Epithelial cell of esophagus (primary cell): Measurements from ENCODE around the gene GPR6.

ENCODE experiments used
- DNase-seq: peaks from one replicate; pipeline ENCODE4 v3.0.0; 2010; ENCODE audit warnings: low read depth
- H3K4me3 ChIP-seq: 2 replicates; pipeline ENCODE4 v1.5.1; 2011; ENCODE audit warnings: mild to moderate bottlenecking, low read length, control low read depth
- TF ChIP-seq, protein P1 (sequence below): IDR thresholded peaks from 2 replicates; pipeline ENCODE4 v1.5.1; 2011; ENCODE audit warnings: low read depth, mild to moderate bottlenecking, low read length, control low read depth, inconsistent platforms; ENCODE audit not compliant: insufficient read depth; ENCODE audit errors: missing control alignments

Gene GPR6

GRCh38 chr6:109949281-109950065 lies 28.6 kb upstream of the GPR6 start:
- TF ChIP-seq, protein P1, sequence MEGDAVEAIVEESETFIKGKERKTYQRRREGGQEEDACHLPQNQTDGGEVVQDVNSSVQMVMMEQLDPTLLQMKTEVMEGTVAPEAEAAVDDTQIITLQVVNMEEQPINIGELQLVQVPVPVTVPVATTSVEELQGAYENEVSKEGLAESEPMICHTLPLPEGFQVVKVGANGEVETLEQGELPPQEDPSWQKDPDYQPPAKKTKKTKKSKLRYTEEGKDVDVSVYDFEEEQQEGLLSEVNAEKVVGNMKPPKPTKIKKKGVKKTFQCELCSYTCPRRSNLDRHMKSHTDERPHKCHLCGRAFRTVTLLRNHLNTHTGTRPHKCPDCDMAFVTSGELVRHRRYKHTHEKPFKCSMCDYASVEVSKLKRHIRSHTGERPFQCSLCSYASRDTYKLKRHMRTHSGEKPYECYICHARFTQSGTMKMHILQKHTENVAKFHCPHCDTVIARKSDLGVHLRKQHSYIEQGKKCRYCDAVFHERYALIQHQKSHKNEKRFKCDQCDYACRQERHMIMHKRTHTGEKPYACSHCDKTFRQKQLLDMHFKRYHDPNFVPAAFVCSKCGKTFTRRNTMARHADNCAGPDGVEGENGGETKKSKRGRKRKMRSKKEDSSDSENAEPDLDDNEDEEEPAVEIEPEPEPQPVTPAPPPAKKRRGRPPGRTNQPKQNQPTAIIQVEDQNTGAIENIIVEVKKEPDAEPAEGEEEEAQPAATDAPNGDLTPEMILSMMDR = no peak
- H3K4me3 ChIP-seq = no peak overlapping the region
- no peak for DNase-seq

GRCh38 chr6:109955491-109955890 lies 22.6 kb upstream of the GPR6 start:
- H3K4me3 ChIP-seq = no peak overlapping the region
- DNase-seq = no peak
- TF ChIP-seq, protein P1 = no peak

DNA sequence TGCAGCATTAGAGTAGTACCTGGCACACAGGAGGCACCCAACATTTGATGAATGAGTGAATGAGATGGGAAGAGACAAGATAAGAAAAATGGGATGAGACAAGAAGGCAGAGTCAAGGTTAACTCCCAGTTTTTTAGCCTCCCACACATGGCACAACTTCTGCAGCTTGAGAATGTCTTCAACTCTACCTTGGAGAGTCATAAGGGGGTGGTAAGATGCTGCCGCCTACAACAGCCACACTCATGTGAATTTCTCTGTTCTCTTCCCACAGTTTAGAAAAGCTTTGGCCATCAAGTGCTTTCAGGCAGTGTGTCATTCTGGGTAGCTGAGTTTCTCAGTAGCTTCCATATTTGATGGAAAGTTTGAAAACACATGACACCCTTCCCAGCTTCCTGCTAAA lies 19.5 kb upstream of the GPR6 start:
- TF ChIP-seq, protein P1 = no peak
- no peak overlapping the region for H3K4me3 ChIP-seq
- DNase-seq = no peak

- no peak overlapping the region for H3K4me3 ChIP-seq
- TF ChIP-seq, protein P1 = no peak
- peak; percentile 73 for DNase-seq
Observed at GRCh38 chr6:109961611-109962041, 16.5 kb upstream of the GPR6 start.

DNA sequence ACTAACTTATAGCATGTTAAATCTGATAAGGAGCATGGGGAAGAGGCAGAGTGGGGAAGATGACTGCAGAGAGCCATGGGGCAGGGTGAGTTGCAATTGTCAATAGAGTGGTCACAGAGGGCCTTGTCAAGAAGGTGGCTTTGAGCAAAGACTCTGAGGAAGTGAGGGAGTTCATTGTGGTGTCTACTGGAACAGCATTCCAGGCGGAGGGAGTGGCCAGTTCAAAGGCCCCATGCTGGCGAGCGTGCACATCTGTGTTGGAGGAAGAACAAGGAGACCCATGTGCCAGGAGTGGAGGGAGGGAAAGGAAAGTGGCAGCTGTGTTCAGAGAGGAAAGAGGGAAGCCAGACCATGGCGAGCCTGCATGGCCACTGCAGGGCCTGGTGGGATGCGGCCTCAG lies 15.8 kb upstream of the GPR6 start:
- TF ChIP-seq, protein P1 = no peak
- no peak for DNase-seq

GRCh38 chr6:109963598-109964170 lies 14.4 kb upstream of the GPR6 start:
- peak; percentile 78 for DNase-seq
- TF ChIP-seq, protein P1 = no peak
- H3K4me3 ChIP-seq = no peak overlapping the region

More for the DNA sequence above, 15.8 kb upstream of the GPR6 start:
- no peak overlapping the region for H3K4me3 ChIP-seq
